IMR-90 (cell line): ENCODE measurements around the gene GPA33. TPM values are rescaled to one million over a fixed set of nuclear protein-coding genes. Genes with fewer than 3 reads are reported as not detected.

ENCODE experiments used
- ATAC-seq: fragments of 200-7000 bp; cut with Tn5 transposase; 2 replicates; pipeline ENCODE4 v1.9.1; 2020; ENCODE audit warnings: low read depth, mild to moderate bottlenecking, moderate library complexity
- BruUV-seq: library from RNA; stranded (reverse); fragments of 400-500 nt; replicated peaks from 2 replicates; lab custom pipeline; 2021; lab: Mats Ljungman, UMichigan
- CTCF ChIA-PET: fragments of 300-600 bp; formaldehyde crosslinking; extraction: SDS; loops from one replicate; lab custom pipeline; 2021; ENCODE audit warnings: antibody characterized with exemption; lab: Yijun Ruan, JAX
- POLR2A ChIA-PET: fragments of 300-600 bp; sonication (Branson Sonifier 250); formaldehyde crosslinking; loops from one replicate; lab custom pipeline; 2022; ENCODE audit warnings: antibody characterized with exemption; ENCODE audit not compliant: unreplicated experiment; lab: Charles Lee
- DNase-seq: peaks from one replicate; pipeline ENCODE4 v3.0.0; 2013
- H2AFZ ChIP-seq: replicated peaks from 2 replicates; pipeline ENCODE3; 2013; ENCODE audit warnings: low read length, mild to moderate bottlenecking; ENCODE audit not compliant: poor library complexity
- H2AK5ac ChIP-seq: 2 replicates; pipeline ENCODE4 v1.6.1; 2013; ENCODE audit warnings: low read depth, low read length, inconsistent platforms
- H2AK9ac ChIP-seq: replicated peaks from 2 replicates; pipeline ENCODE3; 2013; ENCODE audit warnings: mild to moderate bottlenecking, low read depth, low read length, moderate library complexity; ENCODE audit not compliant: poor library complexity
- H2BK120ac ChIP-seq: 2 replicates; pipeline ENCODE4 v1.6.1; 2013; ENCODE audit warnings: low read depth, low read length, inconsistent platforms
- H2BK15ac ChIP-seq: 3 replicates; pipeline ENCODE4 v1.6.1; 2013; ENCODE audit warnings: low read depth, low read length, inconsistent platforms
- H2BK20ac ChIP-seq: 2 replicates; pipeline ENCODE4 v1.6.1; 2013; ENCODE audit warnings: low read depth, mild to moderate bottlenecking, inconsistent platforms, low read length, moderate library complexity
- H2BK5ac ChIP-seq: 2 replicates; pipeline ENCODE4 v1.6.1; 2013; ENCODE audit warnings: mild to moderate bottlenecking, low read depth, low read length, inconsistent platforms; ENCODE audit not compliant: poor library complexity, severe bottlenecking
- H3K14ac ChIP-seq: replicated peaks from 2 replicates; pipeline ENCODE4 v1.6.1; 2013; ENCODE audit warnings: low read depth, low read length, inconsistent platforms
- H3K18ac ChIP-seq: 2 replicates; pipeline ENCODE4 v1.6.1; 2013; ENCODE audit warnings: low read depth, low read length, control low read depth
- H3K23ac ChIP-seq: 2 replicates; pipeline ENCODE4 v1.6.1; 2013; ENCODE audit warnings: low read depth, low read length, inconsistent platforms
- H3K27ac ChIP-seq: 2 replicates; pipeline ENCODE4 v1.5.1; 2013; ENCODE audit warnings: mild to moderate bottlenecking, control low read depth, low read length; ENCODE audit not compliant: insufficient read depth
- H3K27me3 ChIP-seq: 2 replicates; pipeline ENCODE4 v1.6.1; 2013; ENCODE audit warnings: low read length; ENCODE audit not compliant: control insufficient read depth, insufficient read depth
- H3K36me3 ChIP-seq: 2 replicates; pipeline ENCODE4 v1.6.1; 2013; ENCODE audit warnings: low read length, mixed read lengths; ENCODE audit not compliant: control insufficient read depth, insufficient read depth
- H3K4ac ChIP-seq: 2 replicates; pipeline ENCODE4 v1.6.1; 2013; ENCODE audit warnings: low read depth, low read length, inconsistent platforms
- H3K4me1 ChIP-seq: 2 replicates; pipeline ENCODE4 v1.6.1; 2013; ENCODE audit warnings: low read length, mixed read lengths; ENCODE audit not compliant: control insufficient read depth, insufficient read depth
- H3K4me2 ChIP-seq: 2 replicates; pipeline ENCODE4 v1.6.1; 2013; ENCODE audit warnings: low read depth, mild to moderate bottlenecking, control low read depth, low read length, moderate library complexity
- H3K4me3 ChIP-seq: 2 replicates; pipeline ENCODE4 v1.5.1; 2013; ENCODE audit warnings: low read depth, mild to moderate bottlenecking, control low read depth, low read length, moderate library complexity; ENCODE audit not compliant: insufficient read depth
- H3K56ac ChIP-seq: 2 replicates; pipeline ENCODE4 v1.6.1; 2013; ENCODE audit warnings: low read length, inconsistent platforms; ENCODE audit not compliant: insufficient read depth; ENCODE audit errors: extremely low read depth
- H3K79me1 ChIP-seq, 2 experiments: 2 replicates each; pipeline ENCODE4 v1.6.1; 2013; ENCODE audit warnings: low read length in 2 of 2, inconsistent platforms in 1 of 2, low read depth in 1 of 2
- H3K9ac ChIP-seq: 2 replicates; pipeline ENCODE4 v1.6.1; 2013; ENCODE audit warnings: low read depth, low read length, control low read depth
- H3K9me1 ChIP-seq: 2 replicates; pipeline ENCODE4 v1.6.1; 2013; ENCODE audit warnings: low read length, inconsistent platforms; ENCODE audit not compliant: insufficient read depth
- H3K9me3 ChIP-seq: 2 replicates; pipeline ENCODE4 v1.6.1; 2013; ENCODE audit warnings: low read length; ENCODE audit not compliant: control insufficient read depth, insufficient read depth
- H4K20me1 ChIP-seq: 2 replicates; pipeline ENCODE4 v1.6.1; 2013; ENCODE audit warnings: low read length, inconsistent platforms; ENCODE audit not compliant: insufficient read depth
- H4K5ac ChIP-seq: 2 replicates; pipeline ENCODE4 v1.6.1; 2013; ENCODE audit warnings: mild to moderate bottlenecking, low read depth, low read length, control low read depth
- H4K8ac ChIP-seq, 2 experiments: 2 replicates each; pipeline ENCODE4 v1.6.1; 2013; ENCODE audit warnings: low read depth in 2 of 2, low read length in 2 of 2, control low read depth in 1 of 2, inconsistent platforms in 1 of 2
- H4K91ac ChIP-seq: 2 replicates; pipeline ENCODE4 v1.6.1; 2013; ENCODE audit warnings: low read depth, low read length, inconsistent platforms; ENCODE audit not compliant: insufficient read depth
- CEBPB ChIP-seq: IDR thresholded peaks from 2 replicates; pipeline ENCODE4 v1.6.1; 2012; ENCODE audit warnings: low read depth, low read length, improper control_type of control experiment
- CHD1 ChIP-seq: IDR thresholded peaks from 2 replicates; pipeline ENCODE4 v1.6.1; 2012; ENCODE audit warnings: low read depth, low read length, improper control_type of control experiment
- ELK1 ChIP-seq: fragments of 150-350 bp; IDR thresholded peaks from 2 replicates; pipeline ENCODE4 v1.6.1; 2016; ENCODE audit warnings: low read depth, mild to moderate bottlenecking, low read length, moderate library complexity, borderline replicate concordance
- FOS ChIP-seq: fragments of 150-350 bp; IDR thresholded peaks from 2 replicates; pipeline ENCODE4 v1.6.1; 2016; ENCODE audit warnings: low read depth, low read length
- MAFK ChIP-seq: IDR thresholded peaks from 2 replicates; pipeline ENCODE4 v1.6.1; 2012; ENCODE audit warnings: low read depth, low read length, improper control_type of control experiment
- MAZ ChIP-seq: IDR thresholded peaks from 2 replicates; pipeline ENCODE4 v1.6.1; 2012; ENCODE audit warnings: low read depth, mild to moderate bottlenecking, low read length, improper control_type of control experiment, moderate library complexity, borderline replicate concordance
- MXI1 ChIP-seq: IDR thresholded peaks from 2 replicates; pipeline ENCODE4 v1.6.1; 2012; ENCODE audit warnings: low read depth, mild to moderate bottlenecking, low read length, moderate library complexity, borderline replicate concordance
- NFE2L2 ChIP-seq: fragments of 150-350 bp; IDR thresholded peaks from 2 replicates; pipeline ENCODE4 v1.6.1; 2016; ENCODE audit warnings: low read depth, mild to moderate bottlenecking, low read length
- POLR2A ChIP-seq: IDR thresholded peaks from 2 replicates; pipeline ENCODE4 v1.6.1; 2012; ENCODE audit warnings: mild to moderate bottlenecking, low read depth, low read length
- RAD21 ChIP-seq: IDR thresholded peaks from 2 replicates; pipeline ENCODE4 v1.6.1; 2012; ENCODE audit warnings: low read length, improper control_type of control experiment
- RCOR1 ChIP-seq: IDR thresholded peaks from 2 replicates; pipeline ENCODE4 v1.6.1; 2012; ENCODE audit warnings: mild to moderate bottlenecking, low read length, improper control_type of control experiment; ENCODE audit not compliant: insufficient replicate concordance
- SMC3 ChIP-seq: fragments of 150-350 bp; IDR thresholded peaks from 2 replicates; pipeline ENCODE4 v1.6.1; 2016; ENCODE audit warnings: low read depth, mild to moderate bottlenecking, antibody characterized with exemption, low read length, moderate library complexity
- USF2 ChIP-seq: fragments of 150-350 bp; IDR thresholded peaks from 2 replicates; pipeline ENCODE4 v1.6.1; 2017; ENCODE audit warnings: mild to moderate bottlenecking, antibody characterized with exemption, low read length, low read depth
- WGBS, 2 experiments: methylation state at CpG; one replicate each; pipeline versions ENCODE4 v1.1.5 to v1.1.7; 2013; ENCODE audit warnings: missing lambda C conversion rate in 2 of 2; ENCODE audit not compliant: insufficient read length in 1 of 2; ENCODE audit errors: extremely low coverage in 2 of 2; 5-methylcytosine and 5-hydroxymethylcytosine counted together
- dilution Hi-C: fragments of 300-500 bp; cut with HindIII; formaldehyde crosslinking; loops from one replicate; pipeline ENCODE4 v1.14.3; 2018; ENCODE audit warnings: low sequenced_read_pairs; ENCODE audit not compliant: unreplicated experiment
- in situ Hi-C: fragments of 300-500 bp; cut with MboI; formaldehyde crosslinking; loops from 3 replicates; pipeline ENCODE4 v1.14.3; 2019; ENCODE audit warnings: low sequenced_read_pairs, inconsistent platforms, mixed read lengths
- intact Hi-C: fragments of 100-400 bp; cut with micrococcal nuclease; formaldehyde crosslinking; loops from 2 replicates; pipeline ENCODE4 v1.10.0; 2022
- polyA plus RNA-seq, 3 experiments: library from polyadenylated mRNA; depleted of rRNA; stranded (reverse); fragments of >200 nt; gene quantifications; 2 replicates each; pipeline ENCODE4 v1.2.3, GENCODE V29; 2012; ENCODE audit warnings: low replicate concordance in 1 of 3
- total RNA-seq: library from RNA; depleted of rRNA; stranded (reverse); fragments of >200 nt; gene quantifications from 2 replicates; pipeline ENCODE4 v1.2.3, GENCODE V29; 2012

Gene GPA33
- total and polyA plus RNA-seq, 2 of the 4 experiments (the other 2 are of a cell fraction) = not detected

GRCh38 chr1:167086033-167086432 is 4.1 kb downstream of the GPA33 start:
- Histone ChIP-seq H3K14ac (no peak overlapping the region), H2AFZ (no peak overlapping the region), H3K9me3 (no peaks in the 10 kb centered on the region), H4K5ac (no peak overlapping the region), H3K9me1 (no peaks in the 10 kb centered on the region), H2BK5ac (no peak overlapping the region), H2BK120ac (no peak overlapping the region), H3K9ac (no peak overlapping the region), H3K18ac (no peak overlapping the region), H3K4me3 (no peak overlapping the region), H3K4me2 (no peak overlapping the region), H2AK5ac (no peak overlapping the region), H2BK15ac (no peak overlapping the region), H3K27me3 (peaks cover 8% of the 10 kb centered on the region), H3K23ac (no peak overlapping the region), H4K8ac (no peak overlapping the region), H2BK20ac (no peak overlapping the region), H2AK9ac (no peak overlapping the region), H4K20me1 (no peaks in the 10 kb centered on the region), H3K4me1 (no peaks in the 10 kb centered on the region), H3K27ac (no peak overlapping the region), H3K56ac (no peak overlapping the region), H3K79me1 (no peaks in the 10 kb centered on the region), H3K4ac (no peak overlapping the region), H4K91ac (no peak overlapping the region), H3K36me3 (no peaks in the 10 kb centered on the region)
- WGBS, 2 experiments = 80% methylated on average over 1 of the region's 7 CpGs; no CpG with 5 or more reads in 1 of the 2 experiments
- TF ChIP-seq CHD1 (no peak), MXI1 (no peak), CEBPB (no peak), ELK1 (no peak), SMC3 (no peak), POLR2A (no peak), USF2 (no peak), MAFK (no peak), MAZ (no peak), RAD21 (no peak), NFE2L2 (no peak), FOS (no peak), RCOR1 (no peak)
- ChIA-PET POLR2A (no interaction called here), CTCF (interaction anchor here (1.2 kb wide), 1 partner anchor 27 kb away, joined by 3 read pairs; no protein-coding TSS in a partner anchor)
- intact Hi-C loops (no loop called here), dilution Hi-C loops (no loop called here), in situ Hi-C loops (no loop called here)
- no TSS peak for BruUV-seq
- ATAC-seq = no peak
- no peak for DNase-seq
